Testis (tissue), 2 donors: ENCODE measurements around the gene SMAD3.

Source experiments
- CTCF ChIP-seq, 3 experiments: fragments of 450-650 bp in 2 of 3; fragments of 200-600 bp in 1 of 3; sonication (generic) in 1 of 3; IDR thresholded peaks; one replicate each; pipeline ENCODE4 v1.5.1; 2016 to 2019; ENCODE audit warnings: antibody characterized with exemption in 3 of 3, mild to moderate bottlenecking in 2 of 3, moderate library complexity in 1 of 3
- POLR2A ChIP-seq: fragments of 450-650 bp; IDR thresholded peaks from one replicate; pipeline ENCODE4 v1.6.1; 2017; ENCODE audit warnings: antibody characterized with exemption, mild to moderate bottlenecking, moderate library complexity

DNA sequence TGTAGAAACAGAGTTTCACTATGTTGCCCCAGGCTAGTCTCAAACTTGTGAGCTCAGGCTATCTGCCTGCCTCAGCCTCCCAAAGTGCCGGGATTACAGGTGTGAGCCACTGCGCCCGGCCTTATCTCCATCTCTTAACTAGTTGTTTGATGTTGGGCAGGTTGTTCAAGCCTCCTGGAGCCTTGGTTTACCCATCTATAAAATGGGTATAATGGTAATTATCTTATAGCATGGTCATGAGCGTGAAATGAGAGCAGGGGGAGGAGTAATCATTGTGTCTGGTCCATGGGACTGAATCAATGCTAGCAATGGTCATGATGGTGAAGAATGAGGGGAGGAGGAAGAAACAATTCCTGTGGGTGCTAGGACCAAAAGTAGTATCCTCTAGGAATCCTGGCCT is 32.0 kb downstream of the SMAD3 start:
- no peak for TF ChIP-seq CTCF (IDR thresholded peaks at IDR 0.05)
- no peak for TF ChIP-seq POLR2A
